ENCODE measurements around the gene FER1L5.

The FER1L5 gene

DNA sequence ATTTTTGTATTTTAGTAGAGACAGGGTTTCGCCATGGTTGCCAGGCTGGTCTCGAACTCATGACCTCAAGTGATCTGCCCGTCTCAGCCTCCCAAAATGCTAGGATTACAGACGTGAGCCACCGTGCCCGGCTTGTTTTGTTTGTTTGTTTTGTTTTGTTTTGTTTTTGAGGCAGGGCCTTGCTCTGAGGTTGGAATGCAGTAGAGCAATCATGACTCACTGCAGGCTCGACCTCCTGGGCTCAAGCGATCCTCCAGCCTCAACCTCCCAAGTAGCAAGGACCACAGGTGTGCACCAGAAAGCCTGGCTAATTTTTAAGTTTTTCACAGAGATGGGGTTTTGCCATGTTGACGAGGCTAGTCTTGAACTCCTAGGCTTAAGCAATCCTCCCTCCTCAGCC is 109.2 kb downstream of the FER1L5 start:
- DNase-seq (ENCODE audit: low spot score): no peak

DNA sequence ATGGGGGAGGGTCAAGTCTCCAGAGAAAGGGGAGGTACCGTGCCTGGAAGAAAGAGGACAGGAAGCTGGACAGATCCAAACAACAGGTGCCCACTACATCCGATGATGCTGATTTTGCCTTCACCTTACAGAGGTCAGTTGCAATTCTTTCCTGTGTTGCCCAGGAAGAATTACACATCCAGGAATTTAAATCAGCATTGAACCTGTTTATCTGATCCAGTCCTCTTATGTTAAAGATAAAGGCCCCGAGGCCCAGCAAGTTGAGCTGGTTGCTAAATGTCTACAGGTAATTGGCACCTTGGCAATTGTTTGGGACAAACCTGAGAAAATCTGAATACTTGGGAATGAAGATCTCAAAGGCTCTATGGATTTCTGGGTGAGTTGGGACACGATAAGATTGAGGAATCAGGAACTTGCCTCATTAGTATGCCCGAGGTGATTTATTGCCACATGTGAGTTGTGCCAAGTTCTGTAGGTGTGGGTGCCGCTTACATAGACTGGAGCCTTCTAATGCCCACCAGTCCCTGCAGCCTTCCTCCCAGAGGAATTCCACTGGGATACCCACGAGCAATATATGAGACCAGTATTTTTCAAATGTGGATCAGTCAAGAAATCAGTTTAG is 111.2 kb downstream of the FER1L5 start:
- DNase-seq (ENCODE audit: low spot score): no peak

DNA sequence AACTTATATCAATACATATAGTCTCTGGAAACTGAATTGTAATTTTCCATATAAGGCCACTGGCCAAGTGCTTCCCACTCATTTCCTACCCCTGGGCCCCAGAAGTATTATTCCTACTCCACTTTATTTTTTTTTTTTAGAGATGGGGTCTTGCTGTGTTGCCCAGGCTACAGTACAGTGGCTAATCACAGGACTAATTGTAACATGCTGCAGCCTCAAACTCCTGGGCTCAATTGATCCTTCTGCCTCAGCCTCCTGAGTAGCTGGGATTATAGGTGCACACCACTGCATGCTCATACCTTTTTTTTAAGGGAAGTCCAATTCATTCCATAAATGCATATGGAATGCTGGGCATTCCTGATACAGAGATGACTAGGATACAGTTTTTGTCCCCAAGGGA is 111.8 kb downstream of the FER1L5 start:
- DNase-seq (ENCODE audit: low spot score): no peak
